Liver (tissue), 9 donors: Measurements from ENCODE around the gene CBFA2T3. TPM values are rescaled to one million over a fixed set of nuclear protein-coding genes. Genes with fewer than 3 reads are reported as not detected.

Experiments used
- DNase-seq: peaks from one replicate; pipeline ENCODE4 v3.0.0-alpha.2; 2017; ENCODE audit warnings: low spot score
- H3K27ac ChIP-seq, 2 donors: one replicate each; pipeline ENCODE4 v1.7.0; 2013; ENCODE audit warnings: inconsistent platforms in 2 of 2, low read length in 2 of 2, control low read depth in 1 of 2, low read depth in 1 of 2, mild to moderate bottlenecking in 1 of 2
- H3K27me3 ChIP-seq, 4 donors: one replicate each; pipeline versions ENCODE4 v1.6.1 to v1.7.0; 2013; ENCODE audit warnings: low read length in 3 of 4, inconsistent platforms in 1 of 4, mild to moderate bottlenecking in 1 of 4, moderate library complexity in 1 of 4; ENCODE audit not compliant: control insufficient read depth in 4 of 4, insufficient read depth in 4 of 4
- H3K36me3 ChIP-seq, 4 donors: one replicate each; pipeline versions ENCODE4 v1.6.1 to v1.7.0; 2013; ENCODE audit warnings: low read length in 3 of 4, mild to moderate bottlenecking in 3 of 4, low read depth in 1 of 4, moderate library complexity in 1 of 4; ENCODE audit not compliant: control insufficient read depth in 4 of 4, insufficient read depth in 3 of 4
- H3K4me1 ChIP-seq, 4 donors: one replicate each; pipeline versions ENCODE4 v1.6.1 to v1.7.0; 2013; ENCODE audit warnings: low read length in 3 of 4, mild to moderate bottlenecking in 3 of 4, moderate library complexity in 1 of 4; ENCODE audit not compliant: control insufficient read depth in 4 of 4, insufficient read depth in 4 of 4
- H3K4me3 ChIP-seq, 3 donors: one replicate each; pipeline versions ENCODE4 v1.6.1 to v1.7.0; 2013; ENCODE audit warnings: low read length in 3 of 3, control low read depth in 1 of 3, low read depth in 1 of 3, mild to moderate bottlenecking in 1 of 3
- H3K9ac ChIP-seq, 2 donors: one replicate each; pipeline ENCODE4 v1.7.0; 2013; ENCODE audit warnings: low read length in 2 of 2, mild to moderate bottlenecking in 2 of 2, moderate library complexity in 2 of 2, control low read depth in 1 of 2, low read depth in 1 of 2
- H3K9me3 ChIP-seq, 4 donors: one replicate each; pipeline versions ENCODE4 v1.6.1 to v1.7.0; 2013; ENCODE audit warnings: low read length in 3 of 4; ENCODE audit not compliant: control insufficient read depth in 4 of 4
- EGR1 ChIP-seq, 2 donors: IDR thresholded peaks; 2 replicates each; pipeline ENCODE4 v1.6.1; 2016 to 2018; ENCODE audit warnings: antibody characterized with exemption in 2 of 2, low read depth in 2 of 2
- FOXA1 ChIP-seq: IDR thresholded peaks from 2 replicates; pipeline ENCODE4 v1.6.1; 2016; ENCODE audit warnings: antibody characterized with exemption
- FOXA2 ChIP-seq: IDR thresholded peaks from 2 replicates; pipeline ENCODE4 v1.6.1; 2016; ENCODE audit warnings: antibody characterized with exemption
- GABPA ChIP-seq, 2 donors: IDR thresholded peaks in 1 of 2; conservative IDR thresholded peaks in 1 of 2; 2 replicates each; pipeline ENCODE4 v1.6.1; 2016; ENCODE audit warnings: antibody characterized with exemption in 2 of 2, mild to moderate bottlenecking in 1 of 2, moderate library complexity in 1 of 2
- HNF4A ChIP-seq, 2 donors: conservative IDR thresholded peaks; 2 replicates each; pipeline ENCODE4 v1.6.1; 2016; ENCODE audit warnings: antibody characterized with exemption in 2 of 2, mild to moderate bottlenecking in 2 of 2
- HNF4G ChIP-seq: IDR thresholded peaks from 2 replicates; pipeline ENCODE4 v1.6.1; 2016; ENCODE audit warnings: antibody characterized with exemption
- NR2F2 ChIP-seq: IDR thresholded peaks from 2 replicates; pipeline ENCODE4 v1.6.1; 2016; ENCODE audit warnings: antibody characterized with exemption
- RAD21 ChIP-seq, 2 donors: IDR thresholded peaks; 2 replicates each; pipeline ENCODE4 v1.6.1; 2016; ENCODE audit warnings: antibody characterized with exemption in 2 of 2, mild to moderate bottlenecking in 2 of 2
- RXRA ChIP-seq, 2 donors: IDR thresholded peaks; 2 replicates each; pipeline ENCODE4 v1.6.1; 2017 to 2018; ENCODE audit warnings: antibody characterized with exemption in 2 of 2, mild to moderate bottlenecking in 1 of 2
- SP1 ChIP-seq: IDR thresholded peaks from 2 replicates; pipeline ENCODE4 v1.6.1; 2018; ENCODE audit warnings: antibody characterized with exemption, mild to moderate bottlenecking
- YY1 ChIP-seq: IDR thresholded peaks from 2 replicates; pipeline ENCODE4 v1.6.1; 2016; ENCODE audit warnings: antibody characterized with exemption, mild to moderate bottlenecking
- WGBS: extraction: QIAGEN DNeasy Blood & Tissue Kit; methylation state at CpG from one replicate; pipeline ENCODE4 v1.1.7; 2013; 5-methylcytosine and 5-hydroxymethylcytosine counted together
- polyA plus RNA-seq, 2 donors: library from polyadenylated mRNA; stranded (reverse) in 1 of 2; unstranded in 1 of 2; fragments of 200-250 nt in 1 of 2; fragments of >200 nt in 1 of 2; fragmentation: Nextera tagmentation in 1 of 2; extraction: Ambion mirVana in 1 of 2; gene quantifications; one replicate each; pipeline versions ENCODE4 v1.2.1 to v1.2.3, GENCODE V29; 2013 to 2015
- total RNA-seq, 2 donors: library from RNA; depleted of rRNA; stranded (reverse); fragments of >200 nt; gene quantifications; one replicate each; pipeline ENCODE4 v1.2.3, GENCODE V29; 2014
- TF ChIP-seq, protein P1 (sequence below): IDR thresholded peaks from 2 replicates; pipeline ENCODE4 v1.6.1; 2016; ENCODE audit warnings: antibody characterized with exemption, mild to moderate bottlenecking
- TF ChIP-seq, protein P2 (sequence below): IDR thresholded peaks from 2 replicates; pipeline ENCODE4 v1.6.1; 2016; ENCODE audit warnings: antibody characterized with exemption
- donor health status: healthy.
- donor health status: healthy.
- donor health status: healthy.
- donor health status: healthy.
- donor health status: healthy.

The CBFA2T3 gene
- total and polyA plus RNA-seq, 4 donors = 1.4 to 4.5 (median 3.1) TPM

DNA sequence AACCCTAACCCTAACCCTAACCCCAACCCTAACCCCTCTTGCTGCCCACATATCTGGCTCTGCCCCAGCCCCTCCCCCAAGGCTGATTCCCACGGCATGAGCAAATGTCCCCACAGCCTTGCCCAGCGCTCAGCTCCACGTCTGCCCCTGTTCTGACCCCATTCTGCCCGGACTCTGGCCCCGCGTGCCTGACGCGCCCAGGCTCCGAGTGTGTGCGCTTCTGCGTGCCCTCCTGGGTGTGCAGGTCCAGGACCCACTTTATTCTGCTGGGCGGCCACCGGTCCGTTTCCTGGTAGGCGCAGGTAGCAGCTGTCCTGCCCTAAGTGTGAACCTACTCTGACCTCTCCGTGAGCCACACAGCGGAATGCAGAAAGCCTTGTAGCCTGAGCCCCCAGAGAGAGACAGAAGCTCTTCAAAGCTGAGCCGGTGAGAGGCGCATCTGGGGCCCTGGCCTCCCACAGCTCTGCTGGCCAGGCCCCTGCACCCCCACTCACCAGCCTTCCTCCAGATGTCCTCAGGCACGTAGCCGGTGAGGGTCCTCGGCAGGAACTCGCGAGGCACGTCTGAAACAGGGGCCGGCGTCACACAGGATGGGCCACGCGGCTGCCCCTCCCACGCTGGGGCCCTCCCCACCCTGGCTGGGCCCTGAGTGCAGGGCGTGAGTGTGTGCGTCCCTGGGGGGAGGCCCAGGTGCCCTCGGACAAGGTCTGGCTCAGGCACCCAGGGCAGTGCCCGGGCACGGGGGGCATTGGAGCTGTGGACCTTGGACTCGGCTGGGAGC, 96.6 kb downstream of the CBFA2T3 start:
- Histone ChIP-seq H3K9me3 (no peaks in the 10 kb centered on the region), H3K27me3 (no peaks in the 10 kb centered on the region), H3K36me3 (peaks cover 0 to 10% (median 2%) of the 10 kb centered on the region in 4 donors), H3K9ac (peak overlapping the region in 1 of 2 donors; percentile 19), H3K4me1 (peaks cover 15 to 57% (median 34%) of the 10 kb centered on the region in 4 donors), H3K27ac (peak overlapping the region; percentile 76 to 88), H3K4me3 (peak overlapping the region in 2 of 3 donors; percentile 15 to 33)
- no peak for DNase-seq
- WGBS = 30% methylated on average over 36 of the region's 36 CpGs
- TF ChIP-seq HNF4G (peak; percentile 67), RXRA (IDR thresholded peaks at IDR 0.05) (peak; percentile 91 to 93), SP1 (peak; percentile 87), HNF4A (conservative IDR thresholded peaks at IDR 0.05) (peak; percentile 81 to 87), GABPA (IDR thresholded peaks at IDR 0.05 in 1 of 2, conservative IDR thresholded peaks at IDR 0.05 in 1 of 2) (no peak)
- TF ChIP-seq, protein P1, sequence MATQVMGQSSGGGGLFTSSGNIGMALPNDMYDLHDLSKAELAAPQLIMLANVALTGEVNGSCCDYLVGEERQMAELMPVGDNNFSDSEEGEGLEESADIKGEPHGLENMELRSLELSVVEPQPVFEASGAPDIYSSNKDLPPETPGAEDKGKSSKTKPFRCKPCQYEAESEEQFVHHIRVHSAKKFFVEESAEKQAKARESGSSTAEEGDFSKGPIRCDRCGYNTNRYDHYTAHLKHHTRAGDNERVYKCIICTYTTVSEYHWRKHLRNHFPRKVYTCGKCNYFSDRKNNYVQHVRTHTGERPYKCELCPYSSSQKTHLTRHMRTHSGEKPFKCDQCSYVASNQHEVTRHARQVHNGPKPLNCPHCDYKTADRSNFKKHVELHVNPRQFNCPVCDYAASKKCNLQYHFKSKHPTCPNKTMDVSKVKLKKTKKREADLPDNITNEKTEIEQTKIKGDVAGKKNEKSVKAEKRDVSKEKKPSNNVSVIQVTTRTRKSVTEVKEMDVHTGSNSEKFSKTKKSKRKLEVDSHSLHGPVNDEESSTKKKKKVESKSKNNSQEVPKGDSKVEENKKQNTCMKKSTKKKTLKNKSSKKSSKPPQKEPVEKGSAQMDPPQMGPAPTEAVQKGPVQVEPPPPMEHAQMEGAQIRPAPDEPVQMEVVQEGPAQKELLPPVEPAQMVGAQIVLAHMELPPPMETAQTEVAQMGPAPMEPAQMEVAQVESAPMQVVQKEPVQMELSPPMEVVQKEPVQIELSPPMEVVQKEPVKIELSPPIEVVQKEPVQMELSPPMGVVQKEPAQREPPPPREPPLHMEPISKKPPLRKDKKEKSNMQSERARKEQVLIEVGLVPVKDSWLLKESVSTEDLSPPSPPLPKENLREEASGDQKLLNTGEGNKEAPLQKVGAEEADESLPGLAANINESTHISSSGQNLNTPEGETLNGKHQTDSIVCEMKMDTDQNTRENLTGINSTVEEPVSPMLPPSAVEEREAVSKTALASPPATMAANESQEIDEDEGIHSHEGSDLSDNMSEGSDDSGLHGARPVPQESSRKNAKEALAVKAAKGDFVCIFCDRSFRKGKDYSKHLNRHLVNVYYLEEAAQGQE = peak; percentile 14

DNA sequence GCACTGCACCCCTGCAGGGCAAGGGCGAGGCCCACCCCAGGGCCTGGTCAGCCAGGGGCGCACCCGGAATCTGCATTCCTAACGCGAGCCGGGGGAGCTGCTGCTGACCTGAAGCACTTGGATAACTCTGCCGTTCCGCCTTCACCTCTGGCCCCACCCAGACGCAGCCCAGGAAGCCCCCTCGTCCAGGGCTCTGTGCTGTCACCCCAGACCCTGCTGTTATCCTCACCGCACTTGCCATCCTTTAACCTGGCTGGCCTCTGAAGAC, 97.3 kb downstream of the CBFA2T3 start:
- Histone ChIP-seq H3K27ac (peak overlapping the region; percentile 33 to 88), H3K36me3 (peaks cover 0 to 10% (median 2%) of the 10 kb centered on the region in 4 donors), H3K4me1 (peaks cover 13 to 57% (median 34%) of the 10 kb centered on the region in 4 donors), H3K27me3 (no peaks in the 10 kb centered on the region), H3K9ac (no peak overlapping the region), H3K9me3 (no peaks in the 10 kb centered on the region), H3K4me3 (peak overlapping the region in 1 of 3 donors; percentile 14)
- TF ChIP-seq HNF4A (conservative IDR thresholded peaks at IDR 0.05) = no peak
- no peak for TF ChIP-seq RXRA (IDR thresholded peaks at IDR 0.05)
- no peak for TF ChIP-seq GABPA (IDR thresholded peaks at IDR 0.05 in 1 of 2, conservative IDR thresholded peaks at IDR 0.05 in 1 of 2)
- TF ChIP-seq FOXA1 = no peak
- TF ChIP-seq NR2F2 = no peak
- TF ChIP-seq, protein P2, sequence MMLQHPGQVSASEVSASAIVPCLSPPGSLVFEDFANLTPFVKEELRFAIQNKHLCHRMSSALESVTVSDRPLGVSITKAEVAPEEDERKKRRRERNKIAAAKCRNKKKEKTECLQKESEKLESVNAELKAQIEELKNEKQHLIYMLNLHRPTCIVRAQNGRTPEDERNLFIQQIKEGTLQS = no peak
- no peak for TF ChIP-seq RAD21 (IDR thresholded peaks at IDR 0.05)
- TF ChIP-seq EGR1 (IDR thresholded peaks at IDR 0.05; ENCODE audit: low read depth in 2 of 2) = no peak
- TF ChIP-seq FOXA2 = no peak
- TF ChIP-seq YY1 = no peak
- 80% methylated on average over 11 of the region's 11 CpGs for WGBS
- DNase-seq = no peak
